DMS114 treated with DMSO at 0.1 percent for 48 hours (cell line): ENCODE measurements around the gene KCNIP4.
"Not testable (repeated sequence)": the region's sequence is repeated elsewhere in the genome, so short reads cannot be mapped to it uniquely, and the experiment has no call there.

ENCODE experiments used
- DNase-seq: peaks from one replicate; lab custom pipeline; 2025; ENCODE audit not compliant: unreplicated experiment; lab: John Stamatoyannopoulos, UW

KCNIP4 gene

DNA sequence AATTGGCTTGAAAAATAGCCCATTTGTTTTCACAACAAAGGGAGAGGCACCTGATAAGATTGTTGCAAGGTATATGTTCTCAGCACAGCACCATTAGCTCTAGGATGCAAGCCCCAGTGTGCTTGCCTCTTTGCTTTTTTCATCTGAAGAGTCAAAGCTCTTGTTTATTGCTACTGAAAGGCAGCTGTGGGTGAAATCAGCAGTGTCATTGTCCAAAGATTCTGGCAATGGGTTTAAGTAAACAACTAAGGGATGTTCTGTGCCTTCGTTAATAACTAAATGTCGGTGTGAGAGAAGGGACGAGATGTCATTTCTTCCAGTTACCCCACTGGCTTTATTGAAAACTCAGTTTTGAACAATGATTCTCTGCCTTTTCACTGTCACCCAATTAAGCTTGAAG lies 567.7 kb downstream of the KCNIP4 start:
- DNase-seq, result no peak

- DNase-seq, result no peak
Observed at GRCh38 chr4:21377046-21377445, 571.5 kb downstream of the KCNIP4 start.

GRCh38 chr4:21376176-21376575 lies 572.4 kb downstream of the KCNIP4 start:
- DNase-seq, result no peak

DNA sequence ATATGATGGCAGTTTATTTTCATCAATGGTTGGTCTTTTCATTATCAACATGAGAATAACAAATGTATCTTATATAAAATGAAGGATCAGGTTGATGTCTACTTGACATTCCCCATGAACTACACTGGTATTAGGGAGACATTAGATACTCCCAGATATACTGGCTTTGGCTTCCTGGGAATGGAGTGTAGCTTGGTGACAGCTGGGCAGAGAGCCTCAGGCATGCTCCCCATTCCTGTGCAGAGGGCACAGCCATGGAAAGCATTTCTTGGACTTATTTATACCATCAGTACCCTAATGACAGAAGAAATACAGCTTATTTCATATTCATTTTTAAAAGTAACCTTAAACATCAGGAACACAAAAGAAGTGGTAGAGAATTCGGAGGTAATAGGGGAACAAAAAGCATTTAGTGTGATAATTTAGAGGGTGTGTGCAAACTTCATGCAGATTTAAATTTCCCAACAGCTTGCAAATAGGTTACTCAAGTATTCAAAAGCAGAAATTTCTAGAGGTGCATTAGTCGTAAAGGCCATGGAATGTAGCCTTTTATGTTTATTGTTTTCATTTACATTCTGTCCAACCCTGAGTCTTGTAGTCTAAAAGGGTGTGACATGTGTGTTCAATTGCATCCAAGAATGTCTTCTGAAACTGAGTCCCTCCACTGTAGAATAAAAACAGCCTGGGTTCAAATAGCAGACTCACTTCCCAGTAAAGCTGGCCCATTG lies 573.8 kb downstream of the KCNIP4 start:
- DNase-seq, result no peak

GRCh38 chr4:21367567-21367966 lies 581.0 kb downstream of the KCNIP4 start:
- no peak for DNase-seq

- no peak for DNase-seq
Observed at GRCh38 chr4:21366840-21367239, 581.7 kb downstream of the KCNIP4 start.

GRCh38 chr4:21366312-21366711 lies 582.3 kb downstream of the KCNIP4 start:
- DNase-seq, result no peak

- DNase-seq, result no peak
Observed at GRCh38 chr4:21363701-21364100, 584.9 kb downstream of the KCNIP4 start.

DNA sequence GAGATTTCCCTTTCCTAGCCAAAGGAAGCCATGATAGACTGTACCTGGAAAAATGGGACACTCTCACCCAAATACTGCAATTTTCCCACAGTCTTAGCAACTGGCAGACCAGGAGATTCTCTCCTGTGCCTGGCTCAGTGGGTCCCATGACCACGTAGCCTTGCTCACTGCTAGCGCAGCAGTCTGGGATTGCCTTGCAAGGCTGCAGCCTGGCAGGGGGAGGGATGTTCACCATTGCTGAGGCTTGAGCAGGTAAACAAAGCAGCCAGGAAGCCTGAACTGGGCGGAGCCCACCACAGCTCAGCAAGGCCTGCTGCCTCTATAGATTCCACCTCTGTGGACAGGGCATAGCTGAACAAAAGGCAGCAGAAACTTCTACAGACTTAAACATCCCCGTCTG lies 596.2 kb downstream of the KCNIP4 start:
- not testable (repeated sequence) for DNase-seq

GRCh38 chr4:21347142-21347541 lies 601.4 kb downstream of the KCNIP4 start:
- DNase-seq, result no peak

DNA sequence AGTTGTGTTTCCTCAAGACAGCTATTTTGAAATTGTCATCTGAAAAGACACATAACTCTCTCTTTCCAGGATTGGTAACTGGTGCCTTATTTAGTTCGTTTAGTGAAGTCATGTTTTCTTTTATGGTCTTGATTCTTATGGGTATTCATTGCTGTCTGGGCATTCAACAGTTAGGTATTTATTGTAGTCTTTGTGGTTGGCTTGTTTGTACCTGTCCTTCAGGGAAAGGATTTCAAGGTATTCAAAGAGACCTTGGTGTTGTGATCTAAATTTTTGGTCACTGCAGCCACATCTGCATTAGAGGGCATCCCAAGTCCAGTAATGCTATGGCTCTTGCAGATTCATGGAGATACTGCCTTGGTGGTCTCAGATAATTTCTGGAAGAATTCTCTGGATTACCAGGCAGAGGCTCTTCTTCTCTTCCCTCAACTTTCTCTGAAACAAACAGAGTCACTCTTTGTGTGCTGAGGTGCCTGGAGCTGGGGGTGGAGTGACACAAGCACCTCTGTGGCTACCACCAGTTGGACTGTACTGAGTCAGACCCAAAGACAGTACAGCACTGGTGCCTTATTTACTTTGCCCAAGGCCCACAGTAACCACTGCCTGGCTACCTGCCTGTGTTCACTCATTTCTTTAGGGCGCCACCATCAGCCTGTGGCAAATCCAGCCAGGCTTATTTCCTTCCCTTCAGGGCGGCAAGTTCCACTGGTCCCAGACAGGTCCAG lies 620.4 kb downstream of the KCNIP4 start:
- no peak for DNase-seq

GRCh38 chr4:21320034-21320433 lies 628.5 kb downstream of the KCNIP4 start:
- no peak for DNase-seq

DNA sequence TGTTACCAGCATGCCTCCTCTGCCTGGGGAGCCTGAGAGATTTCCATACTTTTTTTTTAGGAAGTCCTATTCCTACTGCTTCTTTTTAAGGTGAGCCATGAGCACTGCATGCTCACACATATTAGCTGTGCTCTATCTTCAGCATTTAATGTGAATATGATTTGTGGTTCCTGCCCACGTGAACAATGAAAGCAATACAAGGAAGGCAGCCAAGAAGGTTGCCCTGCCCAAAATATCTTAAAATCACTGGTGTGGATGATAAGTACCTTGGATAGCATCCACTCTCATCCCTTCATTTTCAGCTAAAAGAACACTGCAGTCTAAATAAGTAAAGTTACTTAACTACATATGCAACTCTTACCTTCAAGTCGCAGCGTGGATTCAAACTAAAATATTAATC lies 640.9 kb downstream of the KCNIP4 start:
- no peak for DNase-seq

GRCh38 chr4:21304540-21304887 lies 644.1 kb downstream of the KCNIP4 start:
- no peak for DNase-seq

GRCh38 chr4:21290562-21290961 lies 658.0 kb downstream of the KCNIP4 start:
- no peak for DNase-seq

- no peak for DNase-seq
Observed at GRCh38 chr4:21276046-21276445, 672.5 kb downstream of the KCNIP4 start.

GRCh38 chr4:21271439-21272052 lies 677.0 kb downstream of the KCNIP4 start:
- no peak for DNase-seq

DNA sequence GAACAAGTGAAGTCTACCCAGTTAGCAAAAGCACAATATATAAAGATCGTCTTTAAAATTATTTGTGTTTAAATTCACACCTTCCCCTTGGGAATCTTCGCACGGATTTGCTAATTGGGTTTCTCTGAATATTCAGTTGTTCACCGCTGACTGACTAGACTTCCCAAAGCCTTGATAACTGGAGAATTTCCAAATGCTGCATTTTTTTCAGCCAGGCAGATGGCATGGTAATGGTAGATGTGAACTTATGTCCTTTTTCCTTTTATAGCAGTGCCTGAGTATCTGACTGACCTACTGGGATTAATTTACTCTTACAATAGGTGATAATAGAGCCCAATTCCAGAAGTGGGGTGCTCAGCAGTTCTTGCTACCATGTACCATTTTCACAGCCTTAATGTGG lies 700.2 kb downstream of the KCNIP4 start:
- DNase-seq, result no peak

GRCh38 chr4:21242163-21242562 lies 706.4 kb downstream of the KCNIP4 start:
- no peak for DNase-seq

DNA sequence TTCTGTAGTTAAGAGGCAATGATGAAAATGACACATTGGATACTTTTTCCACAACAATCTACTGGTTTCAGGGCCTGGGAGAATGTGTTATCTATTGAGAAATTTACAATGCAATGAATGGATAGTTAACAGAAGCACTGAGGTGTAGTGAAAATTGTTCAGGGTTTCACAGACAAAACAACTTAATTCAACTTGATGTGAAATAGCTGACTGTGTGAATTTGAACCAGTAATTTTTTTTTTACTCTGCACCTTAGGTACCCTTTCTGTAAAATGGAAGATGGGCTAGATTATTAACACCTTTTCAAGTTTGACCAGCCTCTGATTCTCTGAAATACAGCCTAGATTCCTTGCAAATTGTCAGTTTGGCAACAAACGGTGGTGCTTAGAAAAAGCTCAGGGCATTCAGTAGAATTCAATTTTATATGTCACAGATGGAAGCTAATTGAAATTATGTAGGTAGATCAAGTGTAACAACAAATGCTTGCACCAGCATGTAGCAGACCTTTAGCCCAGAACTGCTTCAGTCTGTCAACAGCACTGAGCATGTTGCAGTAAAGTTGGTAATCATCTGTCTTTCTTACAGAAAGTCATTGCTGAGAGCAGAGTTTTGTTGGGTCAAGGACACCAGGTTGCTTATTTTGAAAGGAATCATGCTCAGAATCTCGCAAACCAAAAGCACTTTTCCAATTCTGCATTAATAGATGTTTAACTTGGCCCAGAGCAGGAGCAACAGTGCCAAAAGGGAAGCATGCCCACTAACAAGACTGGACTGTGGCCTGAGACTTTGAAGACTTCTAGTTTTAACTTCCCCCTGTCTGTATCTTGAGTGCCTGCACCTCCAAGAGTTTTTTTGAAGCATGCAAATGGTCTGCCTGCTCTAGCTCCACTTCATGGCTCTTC lies 721.7 kb downstream of the KCNIP4 start:
- no peak for DNase-seq

GRCh38 chr4:21211846-21212245 lies 736.7 kb downstream of the KCNIP4 start:
- no peak for DNase-seq
